ENCODE measurements around the gene PRICKLE3.

DNA sequence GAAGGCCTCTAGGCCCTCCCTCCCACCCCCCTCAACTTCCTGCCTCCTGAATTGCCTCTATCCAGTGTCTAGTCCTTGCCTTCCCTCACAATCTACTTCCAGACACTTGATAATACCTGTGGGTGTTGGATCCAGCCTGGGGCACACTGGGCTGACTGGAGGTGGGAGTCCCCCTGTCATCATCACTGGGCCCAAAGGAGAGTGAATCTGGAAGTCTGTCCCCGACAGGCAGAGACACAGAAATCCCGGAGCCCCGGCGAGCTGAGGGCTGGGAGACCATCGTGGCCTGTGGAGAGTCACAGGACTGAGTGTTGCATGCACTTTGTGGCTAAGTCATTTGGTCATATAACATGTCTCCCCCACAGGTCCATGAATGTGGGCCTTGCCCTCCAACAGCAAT lies 22.2 kb upstream of the PRICKLE3 start:
- TF ChIP-seq GATA2 (IDR thresholded peaks at IDR 0.05; ENCODE audit: low read depth, low read length) (no peak), GATA3 (IDR thresholded peaks at IDR 0.05; ENCODE audit: low read depth, low read length) (no peak)

Measured in SH-SY5Y (cell line).